Measurements from ENCODE around the gene NFATC1.
"Not testable (repeated sequence)": the region's sequence is repeated elsewhere in the genome, so short reads cannot be mapped to it uniquely, and the experiment has no call there.

NFATC1 gene

DNA sequence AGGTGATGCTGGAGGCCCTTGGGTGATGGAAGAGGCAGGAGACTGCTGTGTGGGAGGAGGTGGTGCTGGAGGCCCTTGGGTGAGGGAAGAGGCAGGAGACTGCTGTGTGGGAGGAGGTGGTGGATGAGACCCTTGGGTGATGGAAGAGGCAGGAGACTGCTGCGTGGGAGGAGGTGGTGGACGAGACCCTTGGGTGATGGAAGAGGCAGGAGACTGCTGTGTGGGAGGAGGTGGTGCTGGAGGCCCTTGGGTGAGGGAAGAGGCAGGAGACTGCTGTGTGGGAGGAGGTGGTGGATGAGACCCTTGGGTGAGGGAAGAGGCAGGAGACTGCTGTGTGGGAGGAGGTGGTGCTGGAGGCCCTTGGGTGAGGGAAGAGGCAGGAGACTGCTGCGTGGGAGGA is 109.7 kb downstream of the NFATC1 start:
- not testable (repeated sequence) for H3K79me2 ChIP-seq (ENCODE audit: insufficient read depth, low read length); H3K9ac ChIP-seq (ENCODE audit: low read depth, low read length); H3K4me1 ChIP-seq (ENCODE audit: insufficient read depth, low read length); H3K36me3 ChIP-seq (ENCODE audit: insufficient read depth, low read length); DNase-seq; H3K27me3 ChIP-seq (ENCODE audit: insufficient read depth, low read length, poor library complexity); H4K20me1 ChIP-seq (ENCODE audit: insufficient read depth, low read length); H3K4me3 ChIP-seq (ENCODE audit: low read depth in 1 of 2, low read length in 2 of 2); H3K4me2 ChIP-seq (ENCODE audit: insufficient read depth, low read length); H3K9me3 ChIP-seq (ENCODE audit: insufficient read depth, low read length, severe bottlenecking); ATAC-seq (ENCODE audit: insufficient read depth, low read depth); H3K27ac ChIP-seq (ENCODE audit: low read length); H2AFZ ChIP-seq (ENCODE audit: low read depth, low read length)

- H2AFZ ChIP-seq (ENCODE audit: low read depth, low read length) = no peak overlapping the region
Observed at GRCh38 chr18:79506191-79507075, 110.7 kb downstream of the NFATC1 start.

DNA sequence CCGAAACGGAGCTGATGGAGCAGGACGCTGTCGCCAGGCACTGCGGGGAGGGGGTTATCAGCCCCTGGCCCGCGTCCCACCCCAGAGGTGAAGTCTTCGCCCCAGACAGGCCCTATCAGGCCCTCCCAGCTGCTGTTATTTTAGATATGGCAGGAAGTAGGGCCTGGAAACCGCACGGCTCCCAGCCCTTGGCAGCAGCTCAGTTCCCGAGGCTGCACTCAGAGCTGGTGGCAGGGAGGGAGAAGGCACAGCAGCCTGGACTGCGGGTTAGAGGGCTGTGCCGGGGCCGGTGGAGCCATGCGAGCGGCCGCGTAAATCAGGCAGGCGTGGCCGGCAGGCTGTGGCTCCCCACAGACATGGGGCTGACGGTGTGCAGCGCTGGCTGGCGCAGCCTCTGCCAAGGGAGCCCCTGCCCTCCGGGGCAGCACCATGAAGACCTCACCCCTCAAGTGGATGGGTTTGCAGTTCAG is 111.4 kb downstream of the NFATC1 start:
- Histone ChIP-seq H3K79me2 (ENCODE audit: insufficient read depth, low read length) (no peaks in the 10 kb centered on the region), H3K4me2 (ENCODE audit: insufficient read depth, low read length) (no peak overlapping the region), H4K20me1 (ENCODE audit: insufficient read depth, low read length) (no peaks in the 10 kb centered on the region), H3K9me3 (ENCODE audit: insufficient read depth, low read length, severe bottlenecking) (no peaks in the 10 kb centered on the region), H3K9ac (ENCODE audit: low read depth, low read length) (no peak overlapping the region), H3K27me3 (ENCODE audit: insufficient read depth, low read length, poor library complexity) (no peaks in the 10 kb centered on the region), H3K27ac (ENCODE audit: low read length) (no peak overlapping the region), H3K36me3 (ENCODE audit: insufficient read depth, low read length) (peaks cover 3% of the 10 kb centered on the region; the same call in 1 of the 2 replicates), H2AFZ (ENCODE audit: low read depth, low read length) (no peak overlapping the region), H3K4me3 (ENCODE audit: low read depth in 1 of 2, low read length in 2 of 2) (no peak overlapping the region), H3K4me1 (ENCODE audit: insufficient read depth, low read length) (peaks cover 6% of the 10 kb centered on the region)
- DNase-seq (peak; percentile 17), ATAC-seq (ENCODE audit: insufficient read depth, low read depth) (peak; percentile 77)
- TF ChIP-seq CTCF (IDR thresholded peaks at IDR 0.05; ENCODE audit: borderline replicate concordance, extremely low read depth, low read length, poor library complexity, severe bottlenecking) (no peak), EZH2 (IDR thresholded peaks at IDR 0.05; ENCODE audit: borderline replicate concordance, low read depth, low read length, severe bottlenecking) (no peak)

More at GRCh38 chr18:79506191-79507075, 110.7 kb downstream of the NFATC1 start:
- H3K4me3 ChIP-seq (ENCODE audit: low read depth in 1 of 2, low read length in 2 of 2) = no peak overlapping the region
- TF ChIP-seq CTCF (IDR thresholded peaks at IDR 0.05; ENCODE audit: borderline replicate concordance, extremely low read depth, low read length, poor library complexity, severe bottlenecking) (no peak), EZH2 (IDR thresholded peaks at IDR 0.05; ENCODE audit: borderline replicate concordance, low read depth, low read length, severe bottlenecking) (no peak)
- H4K20me1 ChIP-seq (ENCODE audit: insufficient read depth, low read length) = no peaks in the 10 kb centered on the region
- no peaks in the 10 kb centered on the region for H3K27me3 ChIP-seq (ENCODE audit: insufficient read depth, low read length, poor library complexity)
- DNase-seq (no peak), ATAC-seq (ENCODE audit: insufficient read depth, low read depth) (peak; percentile 50; the same call in 2 of the 3 replicates)
- peaks cover 6% of the 10 kb centered on the region for H3K4me1 ChIP-seq (ENCODE audit: insufficient read depth, low read length)
- H3K4me2 ChIP-seq (ENCODE audit: insufficient read depth, low read length) = no peak overlapping the region
- H3K27ac ChIP-seq (ENCODE audit: low read length) = no peak overlapping the region; the same call in 1 of the 2 replicates
- H3K79me2 ChIP-seq (ENCODE audit: insufficient read depth, low read length) = no peaks in the 10 kb centered on the region
- no peaks in the 10 kb centered on the region for H3K9me3 ChIP-seq (ENCODE audit: insufficient read depth, low read length, severe bottlenecking)
- H3K36me3 ChIP-seq (ENCODE audit: insufficient read depth, low read length) = 0 out of 2 replicates have a peak, but pooled peaks cover 3% of the 10 kb centered on the region
- no peak overlapping the region for H3K9ac ChIP-seq (ENCODE audit: low read depth, low read length)

Data from DND-41 (cell line).